HuH-7 (cell line): ENCODE data around the gene TMEM181.
"Not testable (repeated sequence)": the region's sequence is repeated elsewhere in the genome, so short reads cannot be mapped to it uniquely, and the experiment has no call there.

Experiments used
- DNase-seq: peaks from one replicate; pipeline ENCODE4 v3.0.0; 2011; ENCODE audit warnings: low spot score

The TMEM181 gene

GRCh38 chr6:158536891-158537798, 22.7 kb upstream of the TMEM181 start:
- DNase-seq: peak; percentile 79

GRCh38 chr6:158538741-158539140, 21.1 kb upstream of the TMEM181 start:
- no peak for DNase-seq

- DNase-seq: no peak
Observed at GRCh38 chr6:158539413-158539812, 20.5 kb upstream of the TMEM181 start.

DNA sequence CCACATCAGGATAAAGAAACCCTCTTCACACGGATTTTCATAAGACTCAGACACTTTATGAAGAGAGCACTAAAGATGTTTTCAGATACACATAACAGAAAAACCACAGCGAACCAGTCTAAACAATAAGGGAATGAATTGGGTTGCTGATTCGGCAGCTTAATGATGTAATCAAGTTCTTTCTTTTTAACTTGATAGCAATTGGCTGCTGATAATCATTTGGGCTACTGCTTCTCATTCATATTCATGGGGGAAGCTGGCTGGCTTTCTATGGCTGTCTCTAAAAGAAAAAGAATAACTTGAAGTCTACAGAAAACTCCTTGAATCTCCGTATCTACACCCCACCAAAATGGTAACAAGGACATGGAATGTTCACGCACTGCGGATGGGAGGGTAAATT, 20.0 kb upstream of the TMEM181 start:
- DNase-seq: no peak

DNA sequence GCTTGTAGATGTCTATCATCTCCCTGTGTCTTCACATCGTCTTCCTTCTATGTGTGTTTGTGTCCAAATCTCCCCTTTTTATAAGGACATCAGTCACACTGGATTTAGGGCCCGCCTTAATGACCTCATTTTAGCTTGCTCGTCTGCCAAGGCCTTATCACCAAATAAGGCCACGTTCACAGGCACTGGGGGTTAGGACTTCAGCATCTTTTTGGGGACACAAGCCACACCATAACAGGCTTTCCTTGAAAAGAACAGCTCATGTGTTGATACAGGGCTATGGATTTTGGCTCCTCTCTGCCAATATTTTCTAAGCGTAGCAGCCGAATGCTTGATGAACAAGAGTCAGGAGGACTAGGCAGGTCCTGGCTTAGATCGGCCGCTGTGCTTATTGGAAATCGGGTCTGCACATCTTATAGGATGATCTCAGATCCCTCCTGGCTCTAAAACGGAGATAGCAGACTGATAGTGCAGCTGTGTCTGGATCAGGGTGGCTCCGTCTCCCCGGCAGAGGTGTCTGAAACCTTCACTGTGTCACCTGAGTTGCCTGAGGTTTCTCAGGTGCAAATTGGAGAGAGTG, 16.2 kb upstream of the TMEM181 start:
- DNase-seq: no peak

GRCh38 chr6:158544428-158544827, 15.5 kb upstream of the TMEM181 start:
- DNase-seq: no peak

DNA sequence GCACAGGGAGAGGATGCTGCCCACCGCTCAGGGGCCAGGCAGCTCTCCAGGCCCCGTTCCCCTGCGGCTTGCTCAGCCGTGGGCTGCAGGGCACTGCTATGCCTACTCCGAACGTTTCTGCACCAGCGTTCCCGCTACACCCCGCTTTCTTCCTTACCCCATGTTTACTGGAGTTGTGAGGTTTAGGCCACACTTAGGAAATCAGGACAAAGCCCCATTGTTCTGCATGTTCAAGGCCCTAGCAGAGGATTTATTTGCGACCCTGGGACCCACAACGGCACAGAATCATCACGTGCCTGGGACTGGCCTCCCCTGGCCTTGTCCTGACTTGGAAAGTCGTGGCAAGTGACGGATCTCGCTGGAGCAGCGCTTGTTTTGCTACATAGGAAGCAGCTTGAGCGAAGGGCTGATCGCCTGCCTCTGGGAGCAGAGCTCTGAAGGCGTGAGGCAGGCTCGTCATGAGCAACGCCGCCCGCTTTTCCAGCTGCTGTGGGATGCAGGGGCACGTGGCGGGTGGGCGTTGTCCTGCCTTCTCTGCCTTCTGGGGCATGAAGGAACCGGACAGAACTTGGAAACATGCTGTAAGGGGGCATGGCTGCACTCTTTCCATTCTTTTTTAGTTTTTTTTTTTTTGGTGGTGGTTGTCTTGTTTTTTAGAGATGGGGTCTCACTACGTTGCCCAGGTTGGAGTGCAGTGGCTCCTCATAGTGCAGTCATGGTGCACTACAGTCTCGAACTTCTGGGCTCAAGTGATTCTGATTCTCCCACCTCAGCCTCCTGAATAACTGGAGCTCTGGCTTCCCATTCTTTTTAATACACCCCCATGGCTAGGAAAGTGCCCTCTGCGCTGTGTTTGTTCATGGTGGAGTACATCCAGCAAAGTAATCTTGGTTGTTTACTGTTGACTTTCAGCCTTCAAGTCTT, 14.6 kb upstream of the TMEM181 start:
- DNase-seq: no peak

DNA sequence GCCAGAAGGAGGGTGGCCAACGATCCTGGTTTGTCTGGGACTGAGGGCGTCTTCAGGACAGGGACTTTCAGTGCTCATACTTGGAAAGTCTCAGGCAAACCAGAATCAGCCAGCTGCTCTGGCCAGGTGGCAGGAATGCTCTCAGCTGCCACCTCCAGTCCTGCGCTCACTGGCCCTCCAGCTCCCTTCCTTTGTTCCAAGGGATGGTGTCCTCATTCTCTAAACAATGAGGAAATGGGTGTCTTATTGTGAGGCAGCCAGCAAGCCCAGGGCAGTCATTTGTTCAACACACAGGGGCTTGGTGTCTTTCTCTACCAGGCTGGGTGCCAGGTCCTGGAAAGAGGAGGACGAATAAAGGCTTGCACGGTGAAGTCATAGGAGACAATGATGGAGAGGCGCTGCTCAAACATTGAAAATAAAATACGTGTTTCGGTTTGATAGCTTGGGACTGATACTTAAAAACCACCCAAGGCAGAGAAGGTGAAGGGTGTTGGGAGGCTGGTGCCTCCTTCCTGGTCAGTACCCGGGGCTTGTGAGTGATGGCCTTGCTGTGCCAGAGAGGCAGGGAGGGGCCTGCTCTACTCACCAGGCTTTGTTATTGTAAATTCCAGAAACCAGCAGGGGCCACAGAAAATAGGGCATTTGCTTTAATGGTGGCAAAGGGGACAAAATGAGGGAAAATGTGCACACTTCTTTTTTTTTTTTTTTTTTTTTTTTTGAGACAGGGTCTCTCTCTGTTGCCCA, 11.3 kb upstream of the TMEM181 start:
- no peak for DNase-seq

DNA sequence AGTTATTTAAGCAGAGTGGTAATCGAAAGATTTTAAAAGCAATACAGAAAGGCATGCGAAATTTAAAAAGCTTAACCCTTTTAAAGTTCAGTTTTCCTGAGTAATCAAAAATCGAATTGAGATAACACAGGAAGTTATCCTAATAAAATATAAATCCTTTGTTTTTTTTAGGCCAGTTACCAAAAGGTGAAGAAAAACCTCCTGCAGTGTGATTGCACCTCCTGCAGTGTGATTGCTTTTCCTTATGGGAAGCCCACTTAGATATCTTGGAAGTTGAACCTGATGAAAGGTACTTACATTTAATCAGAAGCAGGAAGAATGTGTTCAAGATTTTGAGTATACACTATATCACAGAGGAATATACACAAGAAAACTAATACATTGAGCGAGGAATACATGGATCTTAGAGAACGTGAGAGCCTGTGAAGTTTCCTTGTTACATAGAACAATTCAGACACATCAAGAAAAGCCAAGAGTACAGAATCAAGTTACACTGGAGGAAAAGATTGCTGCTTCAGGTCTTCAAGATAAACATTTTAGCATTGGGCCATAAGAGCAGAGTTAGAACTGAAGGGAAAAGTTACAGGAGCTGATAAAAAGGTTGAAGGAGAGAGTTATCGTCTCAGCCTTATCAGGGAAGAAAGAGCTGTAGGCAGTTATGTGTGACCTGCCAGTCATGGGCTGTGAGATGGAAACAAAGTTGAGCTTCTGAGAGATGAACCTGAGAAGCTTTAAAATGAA, 7.7 kb upstream of the TMEM181 start:
- no peak for DNase-seq

- no peak for DNase-seq
Observed at GRCh38 chr6:158552796-158553138, 7.1 kb upstream of the TMEM181 start.

- DNase-seq: no peak
Observed at GRCh38 chr6:158554611-158555361, 5.1 kb upstream of the TMEM181 start.

GRCh38 chr6:158556113-158556512, 3.8 kb upstream of the TMEM181 start:
- DNase-seq: no peak

- DNase-seq: not testable (repeated sequence)
Observed at GRCh38 chr6:158557110-158557509, 2.8 kb upstream of the TMEM181 start.

DNA sequence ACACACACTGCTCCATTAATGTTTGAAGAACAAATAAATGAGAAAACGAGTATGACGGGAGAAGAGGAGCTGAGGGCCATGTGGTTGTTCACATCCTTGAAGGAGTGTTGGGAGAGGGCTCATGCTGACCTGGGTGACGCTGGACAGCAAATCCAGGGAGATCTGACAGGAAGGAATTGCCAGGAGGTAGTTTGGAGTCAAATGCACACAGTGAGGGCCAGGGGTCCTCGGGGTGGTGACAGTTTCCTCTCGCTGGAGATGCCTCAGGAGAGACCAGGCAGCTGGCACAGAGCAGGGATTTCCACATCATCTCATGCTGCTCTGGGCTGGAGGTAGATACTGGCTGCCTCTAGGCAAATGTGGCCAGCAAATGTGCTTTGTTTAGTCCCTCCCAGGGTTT, 2.0 kb upstream of the TMEM181 start:
- no peak for DNase-seq

GRCh38 chr6:158558415-158559306, 1.2 kb upstream of the TMEM181 start:
- DNase-seq: no peak

DNA sequence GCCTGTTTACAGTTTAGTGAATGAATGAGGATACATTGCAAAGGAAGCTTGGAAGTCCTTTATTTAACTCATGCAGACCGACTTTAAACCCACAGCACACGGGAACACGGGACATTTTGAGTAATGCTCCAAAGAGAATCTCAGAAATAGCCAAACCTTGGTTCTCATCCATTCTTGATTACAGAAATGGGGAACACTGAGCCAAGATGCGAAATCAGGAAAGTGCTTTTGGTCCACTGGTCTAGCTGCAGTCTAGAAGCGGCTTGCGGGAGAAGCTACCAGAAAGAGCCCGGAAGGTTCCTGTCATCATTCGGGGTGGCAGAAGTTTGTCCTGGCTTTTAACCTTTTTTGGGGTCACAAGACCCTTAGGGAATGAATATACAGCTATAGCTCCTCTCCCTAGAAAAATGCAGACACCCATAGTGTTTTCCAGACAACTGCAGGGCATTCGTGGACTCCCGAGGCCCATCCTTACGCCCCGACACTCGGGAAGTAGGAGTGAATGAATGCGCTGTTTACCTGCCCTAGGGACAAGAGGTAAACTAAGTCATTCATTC, 475 bp upstream of the TMEM181 start:
- no peak for DNase-seq

DNA sequence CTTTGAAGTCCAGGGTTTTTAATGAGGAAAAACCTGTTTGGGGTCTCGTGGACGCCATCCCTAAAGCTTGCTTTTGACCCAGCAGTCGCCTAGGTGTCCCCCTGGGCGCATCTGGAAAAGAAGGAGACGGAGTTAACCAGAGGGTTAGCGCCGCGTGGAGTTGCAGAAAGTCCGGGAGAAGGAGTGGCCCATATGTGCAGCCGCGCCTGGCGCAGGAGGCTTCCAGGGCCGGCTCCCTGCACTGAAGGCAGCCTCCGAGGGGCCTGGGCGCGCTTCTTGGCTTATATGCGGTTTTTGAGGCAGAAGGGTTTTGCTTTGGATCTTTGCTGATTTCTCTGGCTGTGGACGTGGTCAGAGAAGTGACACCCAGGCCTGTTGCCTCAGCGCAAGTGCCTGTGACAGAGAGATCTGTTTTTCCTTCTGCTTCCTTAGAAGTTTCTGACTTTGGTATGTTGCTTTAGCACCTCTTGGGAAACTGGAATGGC, 987 bp downstream of the TMEM181 start:
- no peak for DNase-seq

DNA sequence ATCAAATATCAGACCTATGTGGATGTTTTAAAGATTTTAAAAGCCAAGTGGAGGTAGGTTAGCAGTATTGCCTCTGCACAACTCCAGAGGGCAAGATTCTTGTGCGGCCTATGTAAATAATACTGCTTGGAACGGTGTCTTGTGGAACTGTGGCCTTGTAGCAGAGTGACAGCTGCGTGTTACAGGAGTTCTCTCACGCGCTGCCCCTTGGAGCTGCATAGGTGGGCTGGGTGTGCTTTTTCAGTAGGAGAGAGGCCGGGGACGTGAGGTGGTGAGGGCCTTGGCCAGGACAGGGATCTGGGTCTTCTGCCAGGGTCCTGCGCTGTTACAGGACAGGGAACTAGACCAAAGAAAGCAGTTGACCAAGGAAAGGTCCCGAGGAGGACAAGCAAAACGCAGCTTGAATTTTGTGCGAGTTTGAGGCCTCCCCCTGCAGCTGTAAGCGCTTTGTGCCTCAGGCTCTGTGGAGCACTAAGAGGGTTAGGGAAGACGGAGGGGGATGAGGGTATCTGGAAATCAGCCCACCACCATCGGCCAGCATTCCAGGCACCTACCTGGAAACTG, 1.5 kb downstream of the TMEM181 start:
- DNase-seq: no peak

DNA sequence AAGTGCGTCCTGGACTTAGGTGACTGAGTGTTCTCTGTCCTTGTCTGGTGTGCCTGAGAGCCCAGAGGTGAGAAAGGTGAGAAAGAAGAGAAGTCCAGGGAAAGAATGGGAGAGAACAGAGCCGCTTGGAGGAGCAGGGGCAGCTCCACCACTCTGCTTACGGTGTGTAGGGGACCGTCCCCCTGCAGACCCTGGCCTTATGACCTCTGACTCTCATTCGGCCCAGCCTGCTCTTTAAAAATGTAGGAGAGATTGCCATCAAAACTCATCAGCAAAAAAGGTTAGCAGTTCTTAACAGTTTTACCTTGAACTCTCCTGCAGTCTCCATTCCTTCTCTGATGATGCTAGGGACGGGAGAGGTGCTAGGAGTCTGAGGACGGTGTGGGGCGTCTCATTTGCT, 2.0 kb downstream of the TMEM181 start:
- no peak for DNase-seq
